GM19452 (cell line): ENCODE data around the gene MAPK4.
"Not testable (repeated sequence)": the region's sequence is repeated elsewhere in the genome, so short reads cannot be mapped to it uniquely, and the experiment has no call there.

Experiments used
- ATAC-seq: cut with Tn5 transposase; IDR thresholded peaks from one replicate; pipeline ENCODE4 v1.9.1; 2021; ENCODE audit not compliant: unreplicated experiment

MAPK4 gene

DNA sequence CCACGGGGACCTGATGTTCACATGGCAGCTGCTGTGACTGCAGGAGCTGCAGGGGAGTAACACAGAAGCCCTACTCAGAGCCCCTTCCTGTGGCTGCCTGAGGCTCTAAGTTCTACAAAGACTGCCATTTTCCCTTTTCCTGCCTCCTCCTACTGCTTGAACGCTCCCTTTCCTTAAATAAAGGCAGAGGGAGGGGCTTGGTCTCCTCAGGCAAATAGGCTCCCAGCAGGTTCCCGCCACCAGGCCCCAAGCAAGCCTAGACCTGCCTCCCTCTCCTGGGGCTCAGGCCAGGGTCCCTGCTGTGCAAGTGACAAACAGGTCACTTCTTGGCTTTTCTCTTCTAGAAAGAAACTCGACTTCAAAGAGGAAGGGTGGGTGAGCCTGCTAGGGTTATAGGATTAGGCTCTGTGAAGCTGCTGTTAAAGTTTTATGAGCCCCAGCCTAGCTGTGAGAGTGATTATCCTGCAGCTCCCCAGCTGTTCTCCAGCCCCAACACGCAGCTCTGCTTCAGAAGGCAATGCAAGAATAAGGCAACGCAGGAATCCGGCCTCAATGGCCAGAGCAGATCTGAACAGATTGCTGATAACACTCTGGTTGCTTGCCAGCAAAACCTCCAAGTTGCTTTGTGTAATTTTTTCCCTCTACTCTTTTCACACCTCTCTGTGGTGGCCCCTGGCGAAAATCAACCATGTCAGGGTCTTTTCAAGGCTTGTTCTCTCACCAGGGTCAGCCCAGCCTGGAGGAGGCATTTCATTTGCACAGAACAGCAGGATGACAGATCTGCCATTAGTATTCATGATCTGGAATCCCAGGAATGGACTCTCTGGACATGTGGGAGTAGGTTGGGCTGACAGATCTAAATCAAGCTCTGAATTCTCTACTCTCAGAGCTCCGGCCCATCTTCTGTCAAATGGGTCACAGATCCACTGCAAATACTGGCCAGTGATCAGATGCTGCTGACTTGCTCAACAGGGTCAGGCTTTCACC, 188.6 kb downstream of the MAPK4 start:
- no peak for ATAC-seq

DNA sequence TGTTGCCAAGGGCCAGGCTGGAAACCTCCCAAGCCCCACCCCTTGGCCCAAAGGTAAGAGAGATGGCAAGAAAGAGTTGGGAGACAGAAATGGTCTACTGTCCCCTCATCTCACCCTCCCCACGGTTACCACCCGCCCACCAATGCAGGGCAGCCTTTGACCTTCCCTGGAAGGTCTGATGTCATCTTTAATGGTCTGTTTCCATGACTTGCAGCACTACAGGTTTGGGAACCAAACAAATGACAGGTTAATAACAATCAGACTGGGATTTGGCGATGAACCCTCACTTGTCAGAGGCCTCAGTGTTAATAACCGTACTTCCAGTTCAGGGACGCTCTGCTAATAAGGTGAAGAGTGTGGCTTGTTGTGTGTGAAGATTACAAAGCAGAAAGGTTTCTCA, 189.5 kb downstream of the MAPK4 start:
- no peak for ATAC-seq

DNA sequence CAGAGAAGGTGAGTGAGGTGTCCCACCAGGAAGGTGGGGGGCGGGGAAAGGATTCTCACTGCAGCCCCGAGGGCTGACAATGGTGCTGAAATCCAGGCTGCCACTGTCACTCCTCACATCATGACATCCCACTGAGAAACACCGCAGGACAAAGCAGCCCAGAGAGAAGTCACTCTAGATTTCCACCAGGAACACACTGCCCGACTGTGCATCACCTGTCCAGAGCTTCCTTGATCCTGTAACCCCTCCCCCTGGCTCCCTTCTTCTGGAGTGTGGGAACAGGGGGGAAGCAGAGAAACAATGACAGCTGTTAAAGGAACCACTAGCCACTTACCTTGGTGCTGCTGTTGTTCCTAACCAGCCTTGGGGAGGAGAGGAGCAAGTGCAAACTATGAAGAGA, 190.1 kb downstream of the MAPK4 start:
- no peak for ATAC-seq

DNA sequence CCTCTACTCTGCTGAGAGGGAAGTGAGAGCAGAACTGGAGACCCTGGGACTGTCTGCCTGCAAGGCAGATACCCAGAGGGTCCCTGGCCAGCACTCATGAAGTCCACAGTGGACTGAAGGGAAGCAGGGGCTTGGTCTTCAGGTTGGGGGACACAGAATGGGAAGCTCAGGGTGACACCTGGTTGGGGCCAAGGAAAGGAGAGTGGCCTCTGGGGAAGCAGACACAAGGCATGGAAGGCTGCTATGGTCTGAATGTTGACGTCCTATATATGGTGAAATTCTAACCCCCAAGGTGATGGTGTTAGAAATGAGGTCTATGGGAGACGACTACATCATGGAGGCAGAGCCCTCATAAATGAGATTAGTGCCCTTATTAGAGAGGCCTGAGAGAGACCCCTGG, 190.7 kb downstream of the MAPK4 start:
- ATAC-seq = no peak

DNA sequence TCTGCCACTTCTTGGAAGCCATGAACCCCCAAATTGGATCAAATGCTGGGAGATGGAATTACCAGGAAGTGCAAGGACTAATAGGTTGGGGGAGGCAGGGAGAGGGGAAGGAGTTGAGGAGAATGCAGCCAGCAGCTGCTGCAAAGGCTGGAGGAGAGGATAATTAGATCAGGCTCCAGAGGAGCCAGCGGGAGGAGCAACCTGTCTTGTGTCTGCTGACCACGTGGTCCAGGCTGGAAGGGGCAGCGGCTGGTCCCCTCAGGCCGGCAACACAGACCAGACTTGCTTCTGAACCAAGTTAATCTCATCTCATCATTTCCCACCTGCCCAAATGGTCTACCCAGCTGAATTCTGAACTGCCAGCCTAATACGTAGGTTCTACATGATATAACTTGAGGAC, 191.6 kb downstream of the MAPK4 start:
- no peak for ATAC-seq

DNA sequence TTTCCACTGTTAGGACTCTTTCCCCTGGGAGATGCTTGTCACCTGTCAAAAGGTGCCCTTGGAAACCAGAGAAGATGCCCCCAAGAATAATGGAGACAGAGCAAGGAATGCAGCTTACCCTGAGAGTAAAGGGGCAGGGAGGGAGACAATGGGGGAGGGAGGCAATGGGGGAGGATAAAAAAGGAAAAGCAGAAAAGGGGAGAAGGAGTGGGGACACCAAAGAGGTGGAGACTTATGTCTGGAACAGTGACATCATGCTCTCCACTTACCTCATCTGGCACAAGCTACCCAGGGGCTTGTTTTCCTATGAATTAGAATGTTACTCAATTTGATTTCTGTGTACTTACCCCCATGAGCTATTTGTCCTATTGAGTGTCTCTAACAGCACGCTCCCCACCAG, 192.1 kb downstream of the MAPK4 start:
- ATAC-seq = no peak

DNA sequence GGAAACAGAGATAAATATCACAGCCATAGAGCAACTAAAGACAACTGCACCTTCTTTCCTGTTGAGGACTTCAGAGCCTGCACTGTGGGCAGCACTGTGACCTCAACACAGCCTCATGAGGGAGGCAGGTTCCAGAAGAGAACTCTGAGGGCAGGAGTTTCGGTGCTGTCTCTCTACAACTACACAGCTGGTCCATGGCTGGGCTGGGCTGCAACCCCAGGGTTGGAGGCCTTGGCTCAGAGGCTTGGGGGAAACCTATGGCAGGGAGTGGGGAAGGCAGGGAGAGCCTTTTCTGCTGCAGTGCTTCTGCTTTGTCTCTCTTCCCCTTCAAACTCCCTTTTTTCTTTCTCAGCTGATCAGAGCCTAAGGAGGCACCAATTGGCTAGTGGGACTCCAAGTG, 193.4 kb downstream of the MAPK4 start:
- no peak for ATAC-seq

DNA sequence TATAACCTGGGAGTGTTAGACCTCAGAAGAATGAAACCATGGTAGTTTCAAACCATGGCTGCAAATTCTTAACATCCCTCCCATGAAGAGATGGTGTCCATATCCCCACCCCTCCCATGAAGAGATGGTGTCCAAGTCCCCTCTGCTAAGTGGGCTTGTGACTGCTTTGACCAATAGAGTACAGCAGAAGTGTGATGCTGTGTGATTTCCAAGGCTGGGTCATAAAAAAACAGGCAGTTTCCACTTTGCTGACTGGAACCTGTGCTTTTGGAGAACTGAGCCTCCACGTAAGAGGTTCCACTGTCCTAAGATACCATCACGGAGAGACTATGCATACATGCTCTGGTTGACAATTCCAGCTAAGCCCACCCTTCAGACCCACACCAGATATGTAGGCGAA, 194.4 kb downstream of the MAPK4 start:
- no peak for ATAC-seq

DNA sequence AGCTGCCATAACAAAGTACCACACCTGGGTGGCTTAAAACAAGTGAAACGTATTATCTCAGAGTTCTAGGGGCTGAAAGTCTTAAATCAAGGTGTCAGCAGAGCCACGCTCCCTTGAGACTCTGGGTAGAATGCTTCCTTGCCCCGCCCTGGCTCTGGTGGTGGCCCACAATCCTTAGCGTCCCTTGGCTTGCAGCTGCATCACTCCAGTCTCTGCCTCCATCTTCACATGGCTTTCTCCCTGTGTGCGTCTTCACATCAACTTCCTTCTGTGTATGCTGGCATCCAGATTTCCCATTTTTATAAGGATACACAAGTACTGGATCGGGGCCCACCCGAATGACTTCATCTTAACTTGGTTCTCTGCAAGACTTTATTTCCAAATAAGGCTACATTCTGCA, 197.5 kb downstream of the MAPK4 start:
- no peak for ATAC-seq

DNA sequence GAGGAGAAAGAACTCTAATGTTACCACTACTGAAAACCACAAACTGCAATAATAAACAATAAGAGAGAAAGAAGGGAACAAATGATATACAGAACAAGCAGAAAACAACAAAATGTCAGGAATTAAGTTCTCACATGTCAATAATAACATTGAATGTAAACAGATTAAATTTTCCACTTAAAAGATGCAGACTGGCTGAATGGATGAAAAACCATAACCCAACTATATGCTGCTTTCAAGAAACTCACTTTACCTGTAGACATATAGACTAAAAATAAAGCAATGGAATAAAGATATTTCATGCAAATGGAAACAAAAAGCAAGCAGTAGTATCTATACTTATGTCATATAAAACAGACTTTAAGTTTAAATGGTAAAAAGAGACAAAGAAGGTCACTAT, 209.6 kb downstream of the MAPK4 start:
- no peak for ATAC-seq

DNA sequence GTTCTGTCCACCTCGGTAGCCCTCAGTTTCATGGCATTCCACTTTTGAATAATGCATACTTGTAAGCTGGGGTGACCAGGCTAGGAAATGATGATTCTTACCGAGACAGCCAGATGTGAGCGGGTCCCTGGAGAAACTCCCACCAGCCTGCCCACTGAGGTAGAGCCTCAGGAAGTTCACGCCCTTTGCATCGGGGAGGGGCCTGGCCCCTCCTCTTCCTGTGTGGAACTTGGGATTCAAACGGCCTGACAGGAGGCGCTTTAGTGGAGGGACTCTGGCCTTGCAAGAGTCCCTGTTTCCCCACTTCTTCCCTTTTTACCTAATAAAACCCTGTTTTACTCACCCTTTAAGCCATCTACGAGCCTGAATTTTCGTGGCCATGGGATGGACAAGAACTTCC, 215.3 kb downstream of the MAPK4 start:
- ATAC-seq = no peak

DNA sequence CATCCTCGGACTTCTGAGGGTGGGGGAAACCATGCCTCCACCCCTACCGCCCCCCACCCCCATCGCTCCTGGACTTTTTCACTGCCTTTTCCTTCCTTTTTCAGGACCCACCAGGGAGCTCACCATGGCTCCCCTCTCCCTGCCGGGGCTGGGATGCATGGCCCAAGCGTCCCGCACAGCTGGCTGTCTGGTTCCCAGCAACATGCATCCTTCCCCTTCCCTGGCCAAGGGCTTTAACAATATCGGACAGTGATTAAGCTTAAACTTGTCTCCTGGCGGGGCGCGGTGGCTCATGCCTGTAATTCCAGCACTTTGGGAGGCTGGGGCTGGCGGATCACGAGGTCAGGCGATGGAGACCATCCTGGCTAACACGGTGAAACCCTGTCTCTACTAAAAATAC, 215.8 kb downstream of the MAPK4 start:
- ATAC-seq = no peak

DNA sequence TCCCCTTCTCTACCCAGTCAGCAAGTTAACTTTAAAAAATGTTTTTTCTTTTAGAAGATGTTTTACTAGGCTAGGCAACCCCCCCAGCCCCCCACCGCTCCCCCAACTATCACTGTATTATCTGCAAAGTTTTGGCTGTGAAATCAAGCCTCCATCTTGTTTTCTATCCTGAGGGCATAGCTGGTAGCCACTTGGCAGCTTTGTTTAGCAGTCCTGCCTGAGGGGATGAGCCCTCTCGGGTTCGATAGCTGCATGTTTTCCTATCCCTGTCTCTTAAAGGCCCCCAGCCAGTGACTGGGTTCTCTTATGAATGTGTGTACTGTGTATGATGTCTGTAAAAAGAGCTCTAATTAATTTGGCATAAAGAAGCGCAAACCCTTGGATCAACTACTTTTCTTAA, 216.5 kb downstream of the MAPK4 start:
- no peak for ATAC-seq

DNA sequence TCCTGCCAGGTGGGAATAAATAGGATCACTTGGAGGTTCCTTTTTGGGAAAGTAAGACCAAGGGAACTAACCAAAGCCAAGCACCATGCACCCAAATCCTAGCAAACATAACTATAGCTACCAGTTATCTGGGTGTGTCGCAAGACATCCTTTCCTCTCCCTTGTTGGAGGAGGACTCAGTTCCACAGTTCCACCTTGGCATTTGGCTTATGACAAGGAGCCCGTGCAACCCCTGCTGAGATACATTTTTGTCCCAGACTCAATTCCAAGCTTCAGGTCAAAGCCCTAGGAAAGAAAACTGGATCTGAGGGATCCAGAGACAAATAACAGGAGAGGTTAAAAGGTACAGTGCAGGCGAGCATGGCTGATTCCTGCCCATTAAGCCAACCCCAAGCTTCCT, 219.1 kb downstream of the MAPK4 start:
- not testable (repeated sequence) for ATAC-seq
